Panc1 (cell line): ENCODE data around the gene FRY.

ENCODE experiments used
- CTCF ChIP-seq: fragments of 450-650 bp; IDR thresholded peaks from 2 replicates; pipeline ENCODE4 v1.5.1; 2017; ENCODE audit warnings: mild to moderate bottlenecking
- POLR2AphosphoS5 ChIP-seq: IDR thresholded peaks from 2 replicates; pipeline ENCODE4 v1.6.1; 2012; ENCODE audit warnings: mild to moderate bottlenecking, low read depth, low read length, moderate library complexity
- REST ChIP-seq, 2 experiments: IDR thresholded peaks; 2 replicates each; pipeline ENCODE4 v1.6.1; 2011 to 2012; ENCODE audit warnings: low read depth in 2 of 2, control low read depth in 1 of 2, low read length in 1 of 2, mild to moderate bottlenecking in 1 of 2, moderate library complexity in 1 of 2; ENCODE audit not compliant: insufficient read depth in 1 of 2
- TCF7L2 ChIP-seq: IDR thresholded peaks from 2 replicates; pipeline ENCODE4 v1.6.1; 2011; ENCODE audit warnings: mild to moderate bottlenecking, low read depth, low read length, inconsistent platforms

GRCh38 chr13:32060401-32060878 is 28.9 kb downstream of the FRY start:
- TF ChIP-seq CTCF (no peak), REST (IDR thresholded peaks at IDR 0.05; ENCODE audit: insufficient read depth in 1 of 2, low read depth in 2 of 2, low read length in 1 of 2) (no peak), POLR2AphosphoS5 (no peak), TCF7L2 (no peak)
